ENCODE results near the gene LYPLAL1. TPM values are rescaled to one million over a fixed set of nuclear protein-coding genes. Genes with fewer than 3 reads are reported as not detected.

The LYPLAL1 gene
- total RNA-seq = 10.9 and 12.1 TPM in 2 replicates

DNA sequence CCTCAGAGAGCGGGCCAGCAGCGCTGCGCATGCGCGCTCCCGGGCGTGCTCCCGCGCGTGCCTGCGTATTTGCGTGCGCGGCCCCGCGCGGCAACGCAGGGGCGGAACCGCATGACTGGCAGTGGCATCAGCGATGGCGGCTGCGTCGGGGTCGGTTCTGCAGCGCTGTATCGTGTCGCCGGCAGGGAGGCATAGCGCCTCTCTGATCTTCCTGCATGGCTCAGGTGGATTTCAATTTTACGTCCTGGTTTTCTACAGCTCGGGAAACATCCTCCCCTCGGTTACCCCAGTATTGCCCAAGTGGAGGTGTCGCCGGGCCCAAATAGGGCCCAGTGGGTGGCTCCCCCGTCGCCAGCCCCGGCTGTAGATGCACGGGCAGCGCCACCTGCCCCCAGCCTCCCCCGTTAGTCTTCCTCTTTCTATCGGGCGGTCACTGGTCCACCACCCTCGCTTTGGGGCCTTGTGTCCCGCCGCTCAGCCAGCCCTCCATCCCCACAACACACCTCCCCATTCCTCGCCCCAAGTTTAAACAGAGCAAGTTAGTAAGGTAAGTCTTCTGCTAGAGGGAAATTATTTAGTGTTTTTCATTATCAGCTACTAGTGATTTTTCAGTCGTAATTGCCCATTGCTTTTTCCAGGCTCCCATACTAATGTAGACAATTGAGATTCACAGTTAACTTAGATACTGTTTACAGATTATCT lies at the start of gene LYPLAL1:
Gene LYPLAL1 (plus strand): TSS at position 121 of the 702 bp plus-strand sequence. CDS start 13 bp downstream, at position 134.
- DNase-seq (ENCODE audit: low read depth in 2 of 2) = peak; percentile 77 to 86

DNA sequence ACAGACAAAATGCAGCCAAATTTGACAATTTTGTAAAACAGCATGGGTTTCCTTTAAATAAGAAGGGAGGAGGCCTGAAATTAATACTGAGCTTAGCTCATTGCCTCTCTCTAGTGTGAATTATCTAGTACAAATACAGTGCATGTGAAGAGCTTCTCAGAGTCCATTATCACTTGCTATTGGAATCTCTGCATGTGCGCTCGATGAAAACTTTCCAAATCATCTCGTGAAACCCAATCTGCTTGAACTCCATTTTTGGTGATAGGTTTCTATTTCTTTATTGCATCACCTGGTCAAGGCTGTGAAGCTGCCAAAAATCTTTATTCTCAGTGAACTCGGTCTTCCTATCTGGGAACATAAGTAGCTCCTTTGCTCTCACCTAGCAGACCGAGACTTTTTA lies 49.5 kb upstream of the LYPLAL1 start:
- DNase-seq (ENCODE audit: low read depth in 2 of 2) = no peak

DNA sequence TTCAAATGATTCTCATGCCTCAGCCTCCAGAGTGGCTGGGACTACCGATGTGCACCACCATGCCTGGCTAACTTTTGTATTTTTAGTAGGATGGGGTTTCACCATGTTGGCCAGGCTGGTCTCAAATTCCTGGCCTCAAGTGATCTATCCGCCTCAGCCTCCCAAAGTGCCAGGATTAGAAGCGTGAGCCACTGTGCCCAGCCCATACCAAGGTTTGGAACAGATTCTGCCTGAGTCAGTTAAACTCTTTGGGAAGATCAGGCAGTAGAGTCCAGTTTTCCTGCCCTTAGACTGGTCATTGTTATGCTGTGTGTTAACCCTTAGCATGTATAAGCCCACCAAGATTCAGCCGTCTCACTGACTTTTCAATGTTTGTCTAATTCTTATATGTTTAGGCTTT lies 48.3 kb upstream of the LYPLAL1 start:
- DNase-seq (ENCODE audit: low read depth in 2 of 2) = no peak

DNA sequence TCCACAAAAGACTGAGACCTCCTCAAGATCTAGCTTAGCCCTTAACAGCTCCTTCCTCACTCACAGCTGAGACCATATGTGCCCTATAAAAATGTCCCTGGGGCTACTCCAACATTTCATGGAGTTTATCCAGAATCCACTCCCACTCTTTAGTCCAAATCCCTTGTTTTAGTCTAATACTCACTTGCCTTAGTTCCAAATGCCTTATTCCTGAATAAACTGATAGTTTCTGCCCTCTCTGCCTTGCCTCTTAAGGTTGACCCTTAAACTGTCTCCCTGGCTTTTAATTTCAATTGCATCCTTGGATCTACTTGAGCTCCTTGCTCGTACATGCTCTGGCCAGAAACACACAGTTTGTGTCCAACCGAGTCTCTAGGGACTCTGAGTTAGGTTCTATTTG lies 47.3 kb upstream of the LYPLAL1 start:
- no peak for DNase-seq (ENCODE audit: low read depth in 2 of 2)

DNA sequence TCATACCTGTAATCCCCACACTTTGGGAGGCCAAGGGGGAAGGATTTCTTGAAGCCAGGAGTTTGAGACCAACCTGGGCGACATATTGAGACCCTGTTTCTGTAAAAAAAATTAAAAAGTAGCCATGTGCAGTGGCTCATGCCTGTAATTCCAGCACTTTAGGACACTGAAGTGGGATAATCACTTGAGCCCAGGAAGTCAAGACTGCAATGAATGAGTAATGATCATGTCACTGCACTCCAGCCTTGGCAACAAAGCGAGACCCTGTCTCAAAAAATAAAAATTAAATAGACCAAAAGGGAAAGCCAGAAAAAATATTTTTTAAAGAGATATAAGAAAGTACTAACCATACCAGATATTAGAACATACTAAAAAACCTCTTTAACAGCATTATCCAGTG lies 44.7 kb upstream of the LYPLAL1 start:
- DNase-seq (ENCODE audit: low read depth in 2 of 2) = no peak

GRCh38 chr1:219130366-219130935 lies 43.2 kb upstream of the LYPLAL1 start:
- DNase-seq (ENCODE audit: low read depth in 2 of 2) = no peak

GRCh38 chr1:219132939-219133338 lies 40.7 kb upstream of the LYPLAL1 start:
- no peak for DNase-seq (ENCODE audit: low read depth in 2 of 2)

DNA sequence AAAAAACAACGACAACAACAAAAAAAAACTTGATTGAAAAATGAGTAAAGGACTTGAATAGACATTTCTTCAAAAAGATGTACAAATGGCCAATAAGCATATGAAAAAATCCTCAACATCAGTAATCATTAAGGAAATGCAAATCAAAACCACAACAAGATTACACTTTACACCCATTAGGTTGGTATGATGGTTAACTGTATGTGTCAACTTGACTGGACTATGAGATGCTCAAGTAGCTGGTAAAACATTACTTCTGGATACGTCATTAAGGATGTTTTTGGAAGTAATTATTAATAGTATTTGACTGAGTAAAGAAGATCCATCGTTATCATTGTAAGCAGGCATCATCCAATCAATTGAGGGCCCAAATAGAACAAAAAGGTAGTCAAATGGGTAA lies 34.9 kb upstream of the LYPLAL1 start:
- no peak for DNase-seq (ENCODE audit: low read depth in 2 of 2)

DNA sequence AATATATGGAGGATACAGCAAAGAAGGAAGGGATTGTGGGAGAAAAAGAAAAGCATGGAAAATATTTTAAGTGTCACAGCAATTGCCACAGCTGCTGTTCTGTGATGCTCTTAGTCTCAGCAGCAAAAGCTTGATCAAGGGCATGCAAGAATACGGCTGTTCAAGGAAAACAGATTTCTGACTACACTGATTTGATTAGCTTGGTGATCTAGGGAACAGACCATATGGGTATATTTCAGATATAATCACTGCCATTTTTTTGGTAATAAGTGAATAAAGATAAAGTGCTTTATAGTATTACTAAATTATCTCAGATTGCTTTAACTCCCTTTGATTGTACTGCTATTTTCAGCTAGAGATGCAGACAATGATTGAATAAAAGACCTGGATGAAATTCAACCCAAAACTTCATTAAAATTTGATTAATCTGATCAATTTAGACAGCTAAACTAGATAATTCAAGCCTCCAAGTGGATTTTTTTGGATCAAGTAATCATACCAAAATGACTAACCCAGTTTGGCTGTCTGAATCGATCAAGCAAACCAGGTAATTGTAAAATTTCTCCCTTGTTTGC lies 33.3 kb upstream of the LYPLAL1 start:
- DNase-seq (ENCODE audit: low read depth in 2 of 2) = no peak

GRCh38 chr1:219143735-219144134 lies 29.9 kb upstream of the LYPLAL1 start:
- DNase-seq (ENCODE audit: low read depth in 2 of 2) = peak in 1 of 2 donors; percentile 78

GRCh38 chr1:219144658-219145315 lies 28.9 kb upstream of the LYPLAL1 start:
- DNase-seq (ENCODE audit: low read depth in 2 of 2) = no peak

DNA sequence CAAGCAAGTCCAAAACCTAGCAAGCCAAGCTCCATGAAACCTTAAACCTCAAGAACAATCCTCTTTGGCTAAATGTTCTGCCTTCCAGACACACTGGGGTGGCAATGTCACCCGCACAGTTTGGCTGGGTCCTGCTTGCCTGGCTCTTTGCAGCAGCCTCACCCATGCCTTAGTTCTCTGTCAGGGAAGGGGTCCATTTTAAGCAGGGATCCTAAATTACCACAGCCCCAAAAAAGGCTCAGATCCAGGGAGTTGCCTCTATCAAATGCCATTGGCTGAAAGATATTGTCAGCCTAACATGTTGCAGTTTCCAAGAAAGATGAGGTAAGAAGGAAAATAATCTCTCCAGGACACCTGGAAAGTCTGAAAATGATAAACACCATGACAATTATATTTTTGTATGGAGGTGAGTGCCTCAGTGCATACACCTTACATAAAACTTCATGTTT lies 26.1 kb upstream of the LYPLAL1 start:
- DNase-seq (ENCODE audit: low read depth in 2 of 2) = no peak

DNA sequence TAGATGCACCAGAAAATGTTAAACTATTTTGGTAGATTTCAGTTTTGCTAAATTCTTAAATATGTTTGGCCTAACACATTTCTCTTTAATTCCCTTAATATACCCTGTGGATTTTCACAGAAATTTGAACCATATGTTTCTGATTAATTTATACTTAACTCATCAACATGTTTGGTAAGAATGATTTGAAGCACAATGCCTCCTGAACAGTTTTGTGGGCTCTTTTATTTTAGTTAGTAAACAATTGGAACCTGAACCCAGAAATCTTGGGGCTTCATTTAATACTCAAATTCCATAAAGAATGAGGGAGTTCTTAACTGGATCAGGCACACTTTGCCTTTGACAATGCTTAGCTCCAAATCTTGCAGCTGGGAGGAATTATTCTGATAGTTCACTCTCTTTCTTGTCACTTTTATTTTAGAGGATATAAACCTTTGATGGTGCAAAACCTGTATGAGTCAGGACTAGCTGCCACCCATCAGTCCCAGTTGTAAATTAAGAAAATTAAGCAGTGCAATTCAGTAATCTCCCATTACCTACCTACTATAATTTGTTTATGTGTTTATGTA lies 24.6 kb upstream of the LYPLAL1 start:
- no peak for DNase-seq (ENCODE audit: low read depth in 2 of 2)

DNA sequence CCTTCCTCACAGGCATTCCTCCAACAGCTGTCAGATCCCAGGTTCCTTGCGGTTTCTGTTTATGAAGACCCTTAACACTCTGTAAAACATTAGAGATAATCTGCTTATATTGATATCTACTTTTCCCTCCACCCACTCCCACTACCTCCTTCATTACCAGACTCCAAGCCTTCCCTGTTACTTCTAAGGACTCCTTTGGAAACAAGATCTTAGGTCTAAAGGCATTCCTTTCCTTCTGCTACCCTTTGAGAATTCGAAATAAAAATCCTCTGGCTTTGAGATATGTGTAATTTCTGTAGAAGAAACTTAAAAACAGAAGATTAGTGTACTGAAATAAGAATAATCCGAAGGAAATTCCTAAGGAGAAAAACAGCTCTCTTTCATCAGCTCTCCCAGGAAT lies 23.7 kb upstream of the LYPLAL1 start:
- DNase-seq (ENCODE audit: low read depth in 2 of 2) = no peak

DNA sequence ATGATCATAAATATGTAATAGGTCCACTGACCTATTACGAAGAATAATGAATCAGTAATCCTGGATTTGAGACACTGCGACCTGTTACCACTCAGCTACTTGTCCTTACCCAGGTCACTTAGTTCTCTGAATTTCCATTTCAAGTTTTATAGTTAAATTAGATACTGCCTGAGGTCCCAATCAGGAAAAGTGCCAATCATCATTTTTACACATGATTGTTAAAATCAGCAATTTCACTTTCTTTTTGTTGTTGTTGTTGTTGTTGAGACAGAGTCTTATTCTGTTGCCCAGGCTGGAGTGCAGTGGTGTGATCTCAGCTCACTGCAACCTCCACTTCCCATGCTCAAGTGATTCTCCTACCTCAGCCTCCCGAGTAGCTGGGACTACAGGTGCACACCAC lies 22.8 kb upstream of the LYPLAL1 start:
- no peak for DNase-seq (ENCODE audit: low read depth in 2 of 2)

- no peak for DNase-seq (ENCODE audit: low read depth in 2 of 2)
Observed at GRCh38 chr1:219151467-219151866, 22.2 kb upstream of the LYPLAL1 start.

DNA sequence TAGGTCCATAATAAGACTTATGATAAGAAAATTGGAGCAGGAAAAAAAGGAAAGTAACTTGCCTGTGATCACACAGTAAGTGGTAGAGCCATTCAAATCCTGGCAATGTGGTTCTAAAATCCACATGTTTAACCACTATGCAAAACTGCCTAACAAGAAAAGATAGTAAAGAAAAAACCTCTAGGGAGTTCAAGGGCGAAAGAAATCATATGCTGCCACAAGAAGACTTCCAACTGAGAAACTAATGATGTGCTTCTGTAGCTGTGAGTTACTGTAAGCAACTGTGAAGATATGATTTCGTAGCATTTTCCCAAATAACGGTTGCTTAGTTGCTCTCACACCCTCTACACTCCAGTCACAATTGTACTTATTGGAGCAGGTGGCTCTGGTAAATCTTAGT lies 20.9 kb upstream of the LYPLAL1 start:
- no peak for DNase-seq (ENCODE audit: low read depth in 2 of 2)

DNA sequence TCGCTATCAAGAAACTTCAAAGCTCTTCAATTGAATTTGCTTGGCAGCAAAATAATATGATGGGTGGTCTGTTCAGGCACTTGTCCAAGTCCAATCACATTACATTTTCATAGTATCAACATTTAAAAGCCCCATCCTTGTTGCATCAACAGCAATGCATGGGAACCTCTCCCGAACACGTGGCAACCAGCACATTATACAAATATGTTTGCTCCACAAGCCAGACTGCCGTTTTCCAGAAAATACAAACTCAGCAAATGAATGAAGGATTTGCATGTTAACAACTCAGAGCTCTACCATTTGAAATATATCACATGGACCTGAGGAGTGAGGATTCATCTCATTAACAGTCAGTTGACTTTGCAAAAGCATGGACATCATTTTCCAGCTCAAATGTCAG lies 20.0 kb upstream of the LYPLAL1 start:
- no peak for DNase-seq (ENCODE audit: low read depth in 2 of 2)

DNA sequence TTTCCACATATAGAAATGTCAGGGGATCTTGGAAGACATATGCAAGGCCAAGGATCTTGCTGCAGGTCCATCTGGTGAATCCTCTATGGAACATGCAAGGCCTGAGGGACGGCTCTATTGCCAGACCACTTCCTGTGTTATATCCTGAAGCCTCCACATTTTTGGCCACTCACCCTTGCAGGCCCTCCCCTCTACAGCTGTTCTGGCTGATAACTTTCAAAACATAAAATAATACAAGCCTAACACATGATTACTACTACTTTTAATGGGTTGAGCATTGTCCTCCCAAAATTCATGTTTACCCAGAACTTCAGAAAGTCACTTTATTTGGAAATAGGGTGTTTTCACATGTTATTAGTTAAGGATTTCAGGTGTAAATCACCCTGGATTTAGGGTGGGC lies 18.5 kb upstream of the LYPLAL1 start:
- no peak for DNase-seq (ENCODE audit: low read depth in 2 of 2)

DNA sequence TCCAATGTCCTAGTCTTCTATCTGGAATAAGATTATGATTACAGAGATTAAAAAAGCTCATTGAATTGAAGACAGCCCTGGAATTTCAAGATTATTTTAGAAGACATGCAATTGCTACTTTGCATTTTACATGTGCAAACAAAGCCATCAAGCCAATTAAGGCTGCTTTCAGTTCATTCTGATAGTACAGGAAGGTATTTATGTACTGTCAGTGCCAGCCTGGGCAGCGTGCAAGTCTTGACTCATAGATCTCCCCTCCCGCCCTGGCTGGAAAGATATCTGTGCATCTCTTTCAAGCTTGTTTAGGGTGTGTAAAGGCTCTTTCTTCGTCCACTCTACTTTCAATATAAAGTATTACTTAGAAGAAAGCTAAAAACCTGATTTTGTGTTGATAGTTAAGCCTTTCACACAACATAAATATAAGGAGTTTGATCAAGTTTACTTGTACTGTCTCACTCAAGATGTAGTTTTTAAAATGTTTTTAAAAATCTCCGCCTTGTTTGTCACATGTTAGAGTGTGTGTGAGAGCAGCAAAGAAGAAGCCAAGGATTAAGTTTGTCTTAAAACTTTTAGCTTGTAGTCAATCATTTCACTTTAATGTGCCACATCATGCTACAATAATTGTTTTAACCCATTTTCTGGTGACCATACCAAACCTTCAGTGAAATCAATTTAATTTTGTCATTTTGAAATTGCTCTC lies 13.6 kb upstream of the LYPLAL1 start:
- no peak for DNase-seq (ENCODE audit: low read depth in 2 of 2)

DNA sequence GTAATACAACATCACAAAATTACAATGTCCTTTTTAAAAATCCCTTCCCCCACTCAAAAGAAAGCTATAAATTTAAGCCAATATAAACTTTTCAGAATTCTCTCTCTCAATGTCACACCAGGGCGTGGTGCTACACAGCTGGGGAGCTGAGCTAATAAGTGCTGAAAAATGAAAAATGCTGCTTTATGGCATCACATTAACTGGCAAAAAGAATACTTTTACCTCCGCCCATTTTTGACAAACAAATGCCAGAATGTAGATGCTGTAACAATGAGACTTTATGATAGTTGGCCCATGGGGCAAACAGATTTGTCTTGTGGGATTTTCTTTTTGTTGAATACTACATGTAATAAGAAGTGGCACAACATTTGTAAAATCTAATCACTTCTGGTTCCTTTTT lies 12.7 kb upstream of the LYPLAL1 start:
- DNase-seq (ENCODE audit: low read depth in 2 of 2) = no peak

DNA sequence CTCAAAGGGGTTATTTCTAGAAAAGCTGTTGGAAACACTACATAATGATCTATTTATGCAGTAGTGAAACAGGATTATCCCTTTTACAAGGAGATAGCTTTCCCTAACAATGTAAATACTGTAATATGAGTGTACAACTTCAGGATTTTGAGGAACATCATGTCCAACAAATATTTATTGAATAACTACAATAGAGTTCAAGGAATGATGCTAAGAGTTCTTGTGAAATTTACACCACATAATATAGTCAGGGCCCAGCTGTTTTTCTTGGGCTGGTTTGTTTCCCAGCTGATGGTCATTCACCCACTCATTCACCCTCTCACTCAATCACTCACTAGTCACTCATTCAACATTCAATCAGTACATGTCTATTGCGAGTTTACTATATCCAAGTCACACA lies 12.3 kb upstream of the LYPLAL1 start:
- no peak for DNase-seq (ENCODE audit: low read depth in 2 of 2)

Measured in dermis microvascular lymphatic vessel endothelial cell (primary cell).